Loucy (cell line): Measurements from ENCODE around the gene LIN52.
A peak's percentile ranks its signal among the peaks of the same experiment; 100 is the strongest.

ENCODE experiments used
- H2AFZ ChIP-seq: fragments of 200-600 bp; sonication (generic); 2 replicates; pipeline ENCODE4 v1.6.0; 2016; ENCODE audit warnings: antibody characterized with exemption, mild to moderate bottlenecking, low read length, moderate library complexity
- H3F3A ChIP-seq: fragments of 200-600 bp; 2 replicates; pipeline ENCODE4 v1.6.0; 2016; ENCODE audit warnings: antibody characterized with exemption, low read depth, mild to moderate bottlenecking
- H3K27me3 ChIP-seq: fragments of 200-600 bp; sonication (generic); 2 replicates; pipeline ENCODE4 v1.6.1; 2014; ENCODE audit warnings: low read length, mild to moderate bottlenecking; ENCODE audit not compliant: insufficient read depth, poor library complexity, severe bottlenecking
- H3K36me3 ChIP-seq: fragments of 200-600 bp; sonication (generic); 2 replicates; pipeline ENCODE4 v1.6.1; 2016; ENCODE audit warnings: low read length; ENCODE audit not compliant: insufficient read depth
- H3K4me1 ChIP-seq: fragments of 200-600 bp; sonication (generic); 2 replicates; pipeline ENCODE4 v1.5.1; 2014; ENCODE audit warnings: low read length, mild to moderate bottlenecking; ENCODE audit not compliant: insufficient read depth, poor library complexity, severe bottlenecking
- H3K4me2 ChIP-seq: fragments of 200-600 bp; sonication (generic); 2 replicates; pipeline ENCODE4 v1.6.0; 2014; ENCODE audit warnings: antibody characterized with exemption, low read length, low read depth, mild to moderate bottlenecking; ENCODE audit not compliant: poor library complexity, severe bottlenecking
- H3K4me3 ChIP-seq: fragments of 200-600 bp; sonication (generic); 2 replicates; pipeline ENCODE4 v1.5.1; 2014; ENCODE audit warnings: low read length, mild to moderate bottlenecking, mixed read lengths; ENCODE audit not compliant: poor library complexity, severe bottlenecking
- H3K79me2 ChIP-seq: fragments of 200-600 bp; sonication (generic); 2 replicates; pipeline ENCODE4 v1.6.1; 2014; ENCODE audit warnings: low read length; ENCODE audit not compliant: insufficient read depth
- H3K9ac ChIP-seq: fragments of 200-600 bp; sonication (generic); 2 replicates; pipeline ENCODE4 v1.6.0; 2014; ENCODE audit warnings: mild to moderate bottlenecking, low read depth, low read length, moderate library complexity; ENCODE audit not compliant: poor library complexity, severe bottlenecking
- H3K9me2 ChIP-seq: fragments of 200-600 bp; sonication (generic); replicated peaks from 2 replicates; pipeline ENCODE4 v1.6.1; 2016; ENCODE audit warnings: low read depth, low read length, mixed read lengths
- H3K9me3 ChIP-seq: fragments of 200-600 bp; sonication (generic); 2 replicates; pipeline ENCODE4 v1.6.1; 2014; ENCODE audit warnings: mild to moderate bottlenecking, antibody characterized with exemption, low read length, low read depth; ENCODE audit not compliant: insufficient read depth
- H4K20me1 ChIP-seq: fragments of 200-600 bp; sonication (generic); 2 replicates; pipeline ENCODE4 v1.6.0; 2014; ENCODE audit warnings: antibody characterized with exemption, low read length, mild to moderate bottlenecking; ENCODE audit not compliant: insufficient read depth, poor library complexity, severe bottlenecking
- CTCF ChIP-seq: fragments of 200-600 bp; sonication (generic); conservative IDR thresholded peaks from 2 replicates; pipeline ENCODE4 v1.5.1; 2014; ENCODE audit warnings: mild to moderate bottlenecking, antibody characterized with exemption, low read length
- EZH2phosphoT487 ChIP-seq: fragments of 200-600 bp; IDR thresholded peaks from 2 replicates; pipeline ENCODE4 v1.6.1; 2018; ENCODE audit warnings: antibody characterized with exemption, mild to moderate bottlenecking, moderate library complexity, borderline replicate concordance

Gene LIN52

GRCh38 chr14:74083784-74084276 is 926 bp upstream of the LIN52 start:
- peaks cover 25% of the 10 kb centered on the region for H3K79me2 ChIP-seq

GRCh38 chr14:74085047-74085637 is 386 bp downstream of the LIN52 start:
- H3K9me2 ChIP-seq: no peaks in the 10 kb centered on the region
- peak overlapping the region; percentile 84 for H3K4me3 ChIP-seq
- peaks cover 10% of the 10 kb centered on the region for H3K4me1 ChIP-seq
- no peaks in the 10 kb centered on the region for H3F3A ChIP-seq
- H4K20me1 ChIP-seq: no peaks in the 10 kb centered on the region
- TF ChIP-seq EZH2phosphoT487: no peak
- no peak for TF ChIP-seq CTCF
- H3K36me3 ChIP-seq: no peaks in the 10 kb centered on the region
- no peaks in the 10 kb centered on the region for H3K27me3 ChIP-seq
- peak overlapping the region; percentile 83 for H3K4me2 ChIP-seq
- H3K9ac ChIP-seq: peak overlapping the region; percentile 76
- peak overlapping the region; percentile 87 for H2AFZ ChIP-seq
- no peaks in the 10 kb centered on the region for H3K9me3 ChIP-seq
- peaks cover 27% of the 10 kb centered on the region for H3K79me2 ChIP-seq

More at GRCh38 chr14:74083784-74084276, 926 bp upstream of the LIN52 start:
- peak overlapping the region; percentile 89 for H3K4me2 ChIP-seq
- H2AFZ ChIP-seq: peak overlapping the region; percentile 81
- H3K4me3 ChIP-seq: peak overlapping the region; percentile 84
- no peaks in the 10 kb centered on the region for H3K9me3 ChIP-seq
- no peaks in the 10 kb centered on the region for H3F3A ChIP-seq
- H4K20me1 ChIP-seq: no peaks in the 10 kb centered on the region
- H3K9me2 ChIP-seq: no peaks in the 10 kb centered on the region
- H3K27me3 ChIP-seq: no peaks in the 10 kb centered on the region
- peak overlapping the region; percentile 80 for H3K9ac ChIP-seq
- no peaks in the 10 kb centered on the region for H3K36me3 ChIP-seq
- peaks cover 10% of the 10 kb centered on the region for H3K4me1 ChIP-seq
- TF ChIP-seq CTCF: no peak
- TF ChIP-seq EZH2phosphoT487: no peak

- H3K36me3 ChIP-seq: no peaks in the 10 kb centered on the region
- peak overlapping the region; percentile 84 for H3K4me3 ChIP-seq
- peaks cover 27% of the 10 kb centered on the region for H3K79me2 ChIP-seq
- H3F3A ChIP-seq: no peaks in the 10 kb centered on the region
- H3K4me1 ChIP-seq: peaks cover 10% of the 10 kb centered on the region
- no peaks in the 10 kb centered on the region for H3K9me2 ChIP-seq
- H3K27me3 ChIP-seq: no peaks in the 10 kb centered on the region
- TF ChIP-seq CTCF (no peak), EZH2phosphoT487 (no peak)
- no peaks in the 10 kb centered on the region for H3K9me3 ChIP-seq
- H3K4me2 ChIP-seq: peak overlapping the region; percentile 83
- no peak overlapping the region for H2AFZ ChIP-seq
- peak overlapping the region; percentile 76 for H3K9ac ChIP-seq
- peaks cover 2% of the 10 kb centered on the region for H4K20me1 ChIP-seq
These were observed 1.1 kb downstream of the LIN52 start for GRCh38 chr14:74085828-74086227.
